B cell (primary cell): Measurements from ENCODE around the gene DDX24. TPM values are rescaled to one million over a fixed set of nuclear protein-coding genes. Genes with fewer than 3 reads are reported as not detected.

Experiments
- ATAC-seq: fragments of 200-7000 bp; cut with Tn5 transposase; one replicate; pipeline ENCODE4 v1.10.0; 2021; ENCODE audit warnings: low read depth, mild to moderate bottlenecking, moderate number of reproducible peaks, moderate library complexity
- CTCF ChIA-PET: fragments of 350-600 bp; sonication (Branson Sonifier 250); formaldehyde crosslinking; loops from one replicate; lab custom pipeline; 2021; ENCODE audit warnings: antibody characterized with exemption, inconsistent platforms; lab: Charles Lee
- POLR2A ChIA-PET: fragments of 350-600 bp; sonication (Branson Sonifier 250); formaldehyde crosslinking; loops from one replicate; lab custom pipeline; 2021; ENCODE audit warnings: antibody characterized with exemption; lab: Charles Lee
- DNase-seq: peaks from one replicate; pipeline ENCODE4 v3.0.0; 2013
- H2AFZ ChIP-seq: 2 replicates; pipeline ENCODE4 v1.6.1; 2012; ENCODE audit warnings: mild to moderate bottlenecking, low read depth, low read length; ENCODE audit not compliant: insufficient read depth, poor library complexity, severe bottlenecking
- H3K27ac ChIP-seq, 2 donors: 1 replicate in 1 of 2; 2 replicates in 1 of 2; pipeline ENCODE4 v1.5.1; 2012 to 2013; ENCODE audit warnings: low read length in 2 of 2, mild to moderate bottlenecking in 2 of 2, moderate library complexity in 1 of 2
- H3K27me3 ChIP-seq, 4 experiments: fragments of 200-600 bp in 1 of 4; sonication (generic) in 1 of 4; replicated peaks in 1 of 4; 1 replicate in 2 of 4; 2 replicates in 2 of 4; pipeline versions ENCODE4 v1.6.1 to v1.7.0; 2013 to 2016; ENCODE audit warnings: low read length in 3 of 4, mild to moderate bottlenecking in 2 of 4, mixed read lengths in 1 of 4, moderate library complexity in 1 of 4; ENCODE audit not compliant: insufficient read depth in 4 of 4, control insufficient read depth in 3 of 4; ENCODE audit errors: control extremely low read depth in 1 of 4
- H3K36me3 ChIP-seq, 2 experiments: replicated peaks in 1 of 2; 1 replicate in 1 of 2; 2 replicates in 1 of 2; pipeline versions ENCODE4 v1.6.1 to v1.7.1; 2013; ENCODE audit warnings: low read length in 1 of 2; ENCODE audit not compliant: insufficient read depth in 2 of 2, control insufficient read depth in 1 of 2; ENCODE audit errors: control extremely low read depth in 1 of 2, extremely low read depth in 1 of 2
- H3K4me1 ChIP-seq, 2 donors: fragments of 200-600 bp in 1 of 2; sonication (generic) in 1 of 2; 1 replicate in 1 of 2; 2 replicates in 1 of 2; pipeline versions ENCODE4 v1.5.1 to v1.6.1; 2013 to 2017; ENCODE audit warnings: low read length in 2 of 2; ENCODE audit not compliant: control insufficient read depth in 2 of 2, insufficient read depth in 2 of 2
- H3K4me2 ChIP-seq: replicated peaks from 2 replicates; pipeline ENCODE3; 2012; ENCODE audit warnings: mild to moderate bottlenecking, low read depth, low read length; ENCODE audit not compliant: poor library complexity, severe bottlenecking
- H3K4me3 ChIP-seq, 5 experiments: fragments of 200-600 bp in 1 of 5; sonication (generic) in 1 of 5; 1 replicate in 3 of 5; 2 replicates in 2 of 5; pipeline versions ENCODE4 v1.5.1 to v1.7.0; 2011 to 2016; ENCODE audit warnings: low read length in 4 of 5, mild to moderate bottlenecking in 4 of 5, low read depth in 2 of 5, control low read depth in 1 of 5, moderate library complexity in 1 of 5; ENCODE audit not compliant: insufficient read depth in 1 of 5; ENCODE audit errors: control extremely low read depth in 1 of 5, extremely low read depth in 1 of 5
- H3K79me2 ChIP-seq: fragments of 200-600 bp; sonication (generic); one replicate; pipeline ENCODE4 v1.6.0; 2016; ENCODE audit warnings: low read length; ENCODE audit not compliant: control insufficient read depth, insufficient read depth
- H3K9ac ChIP-seq: fragments of 200-600 bp; sonication (generic); 2 replicates; pipeline ENCODE4 v1.6.1; 2017; ENCODE audit warnings: mild to moderate bottlenecking, low read length, moderate library complexity
- H3K9me3 ChIP-seq, 3 donors: one replicate each; pipeline versions ENCODE4 v1.6.1 to v1.7.1; 2013; ENCODE audit warnings: low read length in 2 of 3; ENCODE audit not compliant: control insufficient read depth in 2 of 3, insufficient read depth in 1 of 3; ENCODE audit errors: control extremely low read depth in 1 of 3
- H4K20me1 ChIP-seq: 2 replicates; pipeline ENCODE4 v1.6.0; 2012; ENCODE audit warnings: mild to moderate bottlenecking, low read length; ENCODE audit not compliant: insufficient read depth, control insufficient read depth, poor library complexity, severe bottlenecking
- H3K27ac Mint-ChIP-seq: one replicate; pipeline ENCODE4 v1.8.0; 2021; ENCODE audit warnings: mixed read lengths
- H3K27me3 Mint-ChIP-seq: one replicate; pipeline ENCODE4 v1.8.0; 2021; ENCODE audit warnings: mixed read lengths
- H3K4me1 Mint-ChIP-seq: one replicate; pipeline ENCODE4 v1.8.0; 2021; ENCODE audit warnings: mixed read lengths
- H3K4me3 Mint-ChIP-seq: one replicate; pipeline ENCODE4 v1.8.0; 2021; ENCODE audit warnings: mixed read lengths
- H3K9me3 Mint-ChIP-seq: one replicate; pipeline ENCODE4 v1.8.0; 2022; ENCODE audit warnings: mixed read lengths; ENCODE audit not compliant: insufficient read depth
- EZH2 ChIP-seq: IDR thresholded peaks from 2 replicates; pipeline ENCODE4 v1.6.1; 2012; ENCODE audit warnings: borderline replicate concordance, low read depth, mild to moderate bottlenecking, moderate library complexity, low read length; ENCODE audit not compliant: insufficient read depth, poor library complexity, severe bottlenecking
- WGBS: methylation state at CpG from one replicate; pipeline ENCODE4 v1.1.5; 2013; ENCODE audit warnings: missing lambda C conversion rate; ENCODE audit not compliant: insufficient coverage; 5-methylcytosine and 5-hydroxymethylcytosine counted together
- intact Hi-C: fragments of 100-400 bp; cut with micrococcal nuclease; formaldehyde crosslinking; loops from one replicate; pipeline ENCODE4 v1.10.0; 2022
- polyA plus RNA-seq: library from polyadenylated mRNA; depleted of rRNA; stranded (reverse); fragments of >200 nt; gene quantifications from 2 replicates; pipeline ENCODE4 v1.2.3, GENCODE V29; 2012
- total RNA-seq, 2 donors: library from RNA; stranded (reverse); fragments of 120-200 nt in 1 of 2; gene quantifications; 1 replicate in 1 of 2; 2 replicates in 1 of 2; pipeline versions ENCODE4 v1.2.3 to v1.2.4, GENCODE V29; 2013 to 2022
- TF ChIP-seq, protein P1 (sequence below): fragments of 200-600 bp; IDR thresholded peaks from one replicate; pipeline ENCODE4 v1.8.0; 2022; ENCODE audit warnings: antibody characterized with exemption, mild to moderate bottlenecking

DDX24 gene
- total and polyA plus RNA-seq, 2 donors (not counting 1 experiment from before 2014, with no cell fraction given), result 145 to 211 TPM

DNA sequence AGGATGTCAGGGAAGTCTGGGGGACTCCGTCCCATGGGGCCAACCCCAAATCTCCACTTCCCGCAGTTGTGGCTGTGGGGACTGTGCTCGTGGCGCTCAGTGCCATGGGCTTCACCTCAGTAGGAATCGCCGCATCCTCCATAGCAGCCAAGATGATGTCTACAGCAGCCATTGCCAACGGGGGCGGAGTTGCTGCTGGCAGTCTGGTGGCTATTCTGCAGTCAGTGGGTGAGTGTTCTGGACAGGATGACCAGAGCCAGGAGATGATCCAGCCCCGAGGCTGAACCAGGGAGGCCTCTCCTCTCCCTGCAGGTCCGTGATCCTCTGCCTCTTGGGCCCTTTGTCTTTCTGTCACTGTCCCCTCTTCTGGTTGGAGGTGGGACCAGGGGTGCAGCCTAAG, 20.7 kb upstream of the DDX24 start:
- Histone ChIP-seq H4K20me1 (no peaks in the 10 kb centered on the region), H3K4me3 (no peak overlapping the region), H3K27ac (no peak overlapping the region), H3K9me3 (no peaks in the 10 kb centered on the region), H2AFZ (no peak overlapping the region), H3K27me3 (no peaks in the 10 kb centered on the region), H3K4me2 (no peak overlapping the region), H3K4me1 (no peaks in the 10 kb centered on the region), H3K79me2 (no peaks in the 10 kb centered on the region), H3K36me3 (no peaks in the 10 kb centered on the region), H3K9ac (no peak overlapping the region)
- Mint-ChIP-seq H3K9me3 (no peaks in the 10 kb centered on the region), H3K27ac (no peak overlapping the region), H3K4me3 (no peak overlapping the region), H3K27me3 (no peaks in the 10 kb centered on the region), H3K4me1 (no peaks in the 10 kb centered on the region)
- no peak for DNase-seq
- TF ChIP-seq EZH2, result no peak
- TF ChIP-seq, protein P1, sequence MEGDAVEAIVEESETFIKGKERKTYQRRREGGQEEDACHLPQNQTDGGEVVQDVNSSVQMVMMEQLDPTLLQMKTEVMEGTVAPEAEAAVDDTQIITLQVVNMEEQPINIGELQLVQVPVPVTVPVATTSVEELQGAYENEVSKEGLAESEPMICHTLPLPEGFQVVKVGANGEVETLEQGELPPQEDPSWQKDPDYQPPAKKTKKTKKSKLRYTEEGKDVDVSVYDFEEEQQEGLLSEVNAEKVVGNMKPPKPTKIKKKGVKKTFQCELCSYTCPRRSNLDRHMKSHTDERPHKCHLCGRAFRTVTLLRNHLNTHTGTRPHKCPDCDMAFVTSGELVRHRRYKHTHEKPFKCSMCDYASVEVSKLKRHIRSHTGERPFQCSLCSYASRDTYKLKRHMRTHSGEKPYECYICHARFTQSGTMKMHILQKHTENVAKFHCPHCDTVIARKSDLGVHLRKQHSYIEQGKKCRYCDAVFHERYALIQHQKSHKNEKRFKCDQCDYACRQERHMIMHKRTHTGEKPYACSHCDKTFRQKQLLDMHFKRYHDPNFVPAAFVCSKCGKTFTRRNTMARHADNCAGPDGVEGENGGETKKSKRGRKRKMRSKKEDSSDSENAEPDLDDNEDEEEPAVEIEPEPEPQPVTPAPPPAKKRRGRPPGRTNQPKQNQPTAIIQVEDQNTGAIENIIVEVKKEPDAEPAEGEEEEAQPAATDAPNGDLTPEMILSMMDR, result no peak
- ChIA-PET CTCF (no interaction called here), POLR2A (no interaction called here)
- ATAC-seq, result no peak
- WGBS, result 96% methylated on average over 9 of the region's 10 CpGs
- intact Hi-C loops, result no loop called here

DNA sequence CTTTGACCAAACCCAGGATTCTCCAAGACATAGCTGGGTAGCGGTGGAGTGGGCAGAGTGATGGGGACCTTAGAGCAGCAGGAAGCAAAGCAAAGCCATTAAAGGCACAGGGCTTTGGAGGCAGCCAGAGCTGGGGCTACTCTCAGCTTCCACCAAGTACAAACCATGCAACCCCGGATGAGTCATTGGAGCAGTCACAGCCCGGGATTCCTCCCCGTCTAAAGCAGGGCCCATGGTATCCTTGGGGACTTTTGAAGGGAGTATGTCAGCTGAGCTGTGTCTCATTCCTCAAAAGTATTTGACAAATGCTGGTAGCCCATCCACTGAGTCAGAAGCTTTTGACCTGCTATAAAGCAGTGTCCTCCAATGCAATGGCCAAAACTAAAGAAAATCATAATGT, 19.8 kb upstream of the DDX24 start:
- Mint-ChIP-seq H3K27me3 (no peaks in the 10 kb centered on the region), H3K4me3 (no peak overlapping the region), H3K4me1 (no peaks in the 10 kb centered on the region), H3K27ac (no peak overlapping the region), H3K9me3 (no peaks in the 10 kb centered on the region)
- TF ChIP-seq EZH2, result no peak
- TF ChIP-seq, protein P1, result no peak
- 94% methylated on average over 3 of the region's 4 CpGs for WGBS
- Histone ChIP-seq H3K4me1 (no peaks in the 10 kb centered on the region), H2AFZ (no peak overlapping the region), H3K36me3 (no peaks in the 10 kb centered on the region), H3K27ac (no peak overlapping the region), H3K9me3 (no peaks in the 10 kb centered on the region), H3K4me3 (no peak overlapping the region), H3K79me2 (no peaks in the 10 kb centered on the region), H3K27me3 (no peaks in the 10 kb centered on the region), H3K9ac (no peak overlapping the region), H3K4me2 (no peak overlapping the region), H4K20me1 (no peaks in the 10 kb centered on the region)
- DNase-seq (no peak), ATAC-seq (no peak)
- CTCF ChIA-PET, result interaction anchor here (0.9 to 1.8 kb wide), 2 partner anchors 30 to 36 kb away, joined by 3 to 5 read pairs; no protein-coding TSS in a partner anchor
- intact Hi-C loops, result no loop called here
- POLR2A ChIA-PET, result no interaction called here
